ENCODE measurements around the gene CLTCL1. TPM values are rescaled to one million over a fixed set of nuclear protein-coding genes. Genes with fewer than 3 reads are reported as not detected.
A peak's percentile ranks its signal among the peaks of the same experiment; 100 is the strongest.
"Not testable (repeated sequence)": the region's sequence is repeated elsewhere in the genome, so short reads cannot be mapped to it uniquely, and the experiment has no call there.

CLTCL1 gene
- total and polyA plus RNA-seq, 2 donors (not counting 1 experiment from before 2014, with no cell fraction given): 1.0 to 5.5 TPM

DNA sequence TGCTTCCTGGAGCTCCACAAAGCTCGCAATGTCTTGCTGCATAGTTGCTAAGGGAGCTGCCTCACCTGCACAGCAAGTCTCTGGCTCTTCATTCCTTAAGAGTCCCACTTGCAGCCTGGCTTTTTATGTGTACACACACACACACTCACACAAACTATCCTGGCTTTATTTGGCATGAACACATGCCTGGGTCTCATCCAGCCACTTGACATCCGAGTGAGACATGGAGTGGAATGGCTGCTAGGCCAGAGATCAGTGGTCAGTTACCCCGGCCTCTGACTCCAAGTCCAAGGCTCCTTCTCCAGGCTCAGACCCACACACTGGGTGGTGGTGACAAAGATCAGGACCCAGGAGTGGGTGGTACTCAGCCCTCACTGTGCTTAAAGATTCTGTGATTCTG is 37.9 kb upstream of the CLTCL1 start:
- H3K27ac Mint-ChIP-seq: no peak overlapping the region

DNA sequence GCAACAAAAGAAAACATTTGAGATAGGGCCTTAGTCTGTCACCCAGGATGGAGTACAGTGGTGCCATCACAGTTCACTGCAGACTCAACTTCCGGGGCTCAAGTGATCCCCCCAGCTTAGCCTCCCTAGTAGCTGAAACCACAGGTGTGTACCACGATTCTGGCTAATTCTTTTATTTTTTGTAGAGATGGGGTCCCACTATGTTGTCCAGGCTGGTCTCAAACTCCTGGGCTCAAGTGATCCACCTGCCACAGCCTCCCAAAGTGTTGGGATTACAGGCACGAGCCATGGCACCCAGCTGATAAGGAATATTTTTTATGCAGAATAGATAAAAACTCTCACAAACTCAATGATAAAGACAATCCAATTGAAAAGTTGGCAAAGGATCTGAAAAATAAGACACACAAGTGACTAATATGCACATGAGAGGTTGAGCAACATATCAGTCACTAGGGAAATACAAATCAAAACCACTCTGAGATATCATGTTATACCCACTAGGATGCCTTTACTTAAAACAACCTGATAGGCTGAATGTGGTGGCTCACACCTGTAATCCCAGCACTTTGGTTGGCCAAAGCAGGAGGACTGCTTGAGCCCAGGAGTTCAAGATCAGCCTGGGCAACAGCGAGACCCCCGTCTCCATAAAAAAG is 33.9 kb upstream of the CLTCL1 start:
- peaks cover 0 to 13% of the 10 kb centered on the region in 2 experiments for H3K36me3 ChIP-seq (replicated peaks in 1 of 2; ENCODE audit: control extremely low read depth in 1 of 2, control insufficient read depth in 1 of 2, extremely low read depth in 1 of 2, insufficient read depth in 2 of 2, low read length in 1 of 2)
- POLR2A ChIA-PET: no interaction called here
- H3K27me3 Mint-ChIP-seq: no peaks in the 10 kb centered on the region
- no peak overlapping the region for H3K4me3 Mint-ChIP-seq
- no peak overlapping the region for H3K4me2 ChIP-seq (replicated peaks; ENCODE audit: low read depth, low read length, poor library complexity, severe bottlenecking)
- ATAC-seq (ENCODE audit: low read depth): no peak
- H3K4me3 ChIP-seq (ENCODE audit: control extremely low read depth in 1 of 5, extremely low read depth in 1 of 5, insufficient read depth in 1 of 5, low read depth in 2 of 5, low read length in 4 of 5): no peak overlapping the region
- H3K79me2 ChIP-seq (ENCODE audit: control insufficient read depth, insufficient read depth, low read length): no peaks in the 10 kb centered on the region
- H3K9me3 Mint-ChIP-seq (ENCODE audit: insufficient read depth): peaks cover 13% of the 10 kb centered on the region
- intact Hi-C loops (cut with micrococcal nuclease): no loop called here
- no peaks in the 10 kb centered on the region for H3K27me3 ChIP-seq (replicated peaks in 1 of 4; ENCODE audit: control extremely low read depth in 1 of 4, control insufficient read depth in 3 of 4, insufficient read depth in 4 of 4, low read length in 3 of 4)
- H3K9me3 ChIP-seq (ENCODE audit: control extremely low read depth in 1 of 3, control insufficient read depth in 2 of 3, insufficient read depth in 1 of 3, low read length in 2 of 3): peaks cover 1 to 32% (median 8%) of the 10 kb centered on the region in 3 donors
- no peaks in the 10 kb centered on the region for H4K20me1 ChIP-seq (ENCODE audit: control insufficient read depth, insufficient read depth, low read length, poor library complexity, severe bottlenecking)
- no peak overlapping the region for H2AFZ ChIP-seq (ENCODE audit: insufficient read depth, low read depth, low read length, poor library complexity, severe bottlenecking)
- no peaks in the 10 kb centered on the region for H3K4me1 Mint-ChIP-seq
- DNase-seq: no peak
- H3K9ac ChIP-seq (ENCODE audit: low read length): no peak overlapping the region
- peak overlapping the region; percentile 10 for H3K27ac Mint-ChIP-seq
- H3K27ac ChIP-seq (ENCODE audit: low read length in 2 of 2): no peak overlapping the region
- WGBS (ENCODE audit: insufficient coverage): 80% methylated on average over 1 of the region's 5 CpGs
- TF ChIP-seq EZH2 (IDR thresholded peaks at IDR 0.05; ENCODE audit: borderline replicate concordance, insufficient read depth, low read depth, low read length, poor library complexity, severe bottlenecking) (no peak), CTCF (IDR thresholded peaks at IDR 0.05) (no peak)
- H3K4me1 ChIP-seq (ENCODE audit: control insufficient read depth in 2 of 2, insufficient read depth in 2 of 2, low read length in 2 of 2): no peaks in the 10 kb centered on the region
- CTCF ChIA-PET: no interaction called here

More for the DNA sequence above, 37.9 kb upstream of the CLTCL1 start:
- intact Hi-C loops (cut with micrococcal nuclease): no loop called here
- no peak for TF ChIP-seq CTCF (IDR thresholded peaks at IDR 0.05)
- 100% methylated on average over 1 of the region's 3 CpGs for WGBS (ENCODE audit: insufficient coverage)
- POLR2A ChIA-PET: no interaction called here
- Histone ChIP-seq H3K9ac (ENCODE audit: low read length) (no peak overlapping the region), H3K36me3 (replicated peaks in 1 of 2; ENCODE audit: control extremely low read depth in 1 of 2, control insufficient read depth in 1 of 2, extremely low read depth in 1 of 2, insufficient read depth in 2 of 2, low read length in 1 of 2) (peaks cover 0 to 39% of the 10 kb centered on the region in 2 experiments), H3K4me1 (ENCODE audit: control insufficient read depth in 2 of 2, insufficient read depth in 2 of 2, low read length in 2 of 2) (no peaks in the 10 kb centered on the region), H3K4me3 (ENCODE audit: control extremely low read depth in 1 of 5, extremely low read depth in 1 of 5, insufficient read depth in 1 of 5, low read depth in 2 of 5, low read length in 4 of 5) (no peak overlapping the region), H3K27ac (ENCODE audit: low read length in 2 of 2) (no peak overlapping the region), H3K4me2 (replicated peaks; ENCODE audit: low read depth, low read length, poor library complexity, severe bottlenecking) (no peak overlapping the region), H3K79me2 (ENCODE audit: control insufficient read depth, insufficient read depth, low read length) (no peaks in the 10 kb centered on the region), H4K20me1 (ENCODE audit: control insufficient read depth, insufficient read depth, low read length, poor library complexity, severe bottlenecking) (no peaks in the 10 kb centered on the region), H2AFZ (ENCODE audit: insufficient read depth, low read depth, low read length, poor library complexity, severe bottlenecking) (no peak overlapping the region), H3K9me3 (ENCODE audit: control extremely low read depth in 1 of 3, control insufficient read depth in 2 of 3, insufficient read depth in 1 of 3, low read length in 2 of 3) (peaks cover 1 to 55% (median 22%) of the 10 kb centered on the region in 3 donors), H3K27me3 (replicated peaks in 1 of 4; ENCODE audit: control extremely low read depth in 1 of 4, control insufficient read depth in 3 of 4, insufficient read depth in 4 of 4, low read length in 3 of 4) (no peaks in the 10 kb centered on the region)
- no peak overlapping the region for H3K4me3 Mint-ChIP-seq
- H3K4me1 Mint-ChIP-seq: no peaks in the 10 kb centered on the region
- DNase-seq (no peak), ATAC-seq (ENCODE audit: low read depth) (no peak)
- CTCF ChIA-PET: no interaction called here
- H3K9me3 Mint-ChIP-seq (ENCODE audit: insufficient read depth): peaks cover 19% of the 10 kb centered on the region
- no peaks in the 10 kb centered on the region for H3K27me3 Mint-ChIP-seq

DNA sequence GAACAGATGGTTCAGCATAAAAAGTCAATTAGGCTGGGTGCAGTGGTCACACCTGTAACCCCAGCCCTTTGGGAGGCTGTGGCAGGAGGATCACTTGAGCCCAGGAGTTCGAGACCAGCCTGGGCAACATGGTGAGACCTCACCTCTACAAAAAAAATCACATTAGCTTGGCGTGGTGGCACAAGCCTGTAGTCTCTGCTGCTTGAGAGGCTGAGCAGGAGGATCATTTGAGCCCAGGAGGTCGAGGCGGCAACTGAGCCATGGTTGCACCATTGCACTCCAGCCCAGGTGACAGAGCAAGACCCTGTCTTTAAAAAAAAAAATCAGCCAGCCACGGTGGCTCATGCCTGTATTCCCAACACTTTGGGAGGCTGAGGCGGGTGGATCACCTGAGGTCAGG is 31.9 kb upstream of the CLTCL1 start:
- H3K27me3 Mint-ChIP-seq; H4K20me1 ChIP-seq (ENCODE audit: control insufficient read depth, insufficient read depth, low read length, poor library complexity, severe bottlenecking); ATAC-seq (ENCODE audit: low read depth); H3K36me3 ChIP-seq (replicated peaks in 1 of 2; ENCODE audit: control extremely low read depth in 1 of 2, control insufficient read depth in 1 of 2, extremely low read depth in 1 of 2, insufficient read depth in 2 of 2, low read length in 1 of 2); DNase-seq; H3K4me1 Mint-ChIP-seq; H3K4me3 ChIP-seq (ENCODE audit: control extremely low read depth in 1 of 5, extremely low read depth in 1 of 5, insufficient read depth in 1 of 5, low read depth in 2 of 5, low read length in 4 of 5); H3K4me1 ChIP-seq (ENCODE audit: control insufficient read depth in 2 of 2, insufficient read depth in 2 of 2, low read length in 2 of 2); H3K27ac ChIP-seq (ENCODE audit: low read length in 2 of 2); intact Hi-C loops (cut with micrococcal nuclease); CTCF ChIA-PET; H2AFZ ChIP-seq (ENCODE audit: insufficient read depth, low read depth, low read length, poor library complexity, severe bottlenecking); H3K27me3 ChIP-seq (replicated peaks in 1 of 4; ENCODE audit: control extremely low read depth in 1 of 4, control insufficient read depth in 3 of 4, insufficient read depth in 4 of 4, low read length in 3 of 4); H3K4me3 Mint-ChIP-seq; H3K27ac Mint-ChIP-seq; H3K4me2 ChIP-seq (replicated peaks; ENCODE audit: low read depth, low read length, poor library complexity, severe bottlenecking); H3K79me2 ChIP-seq (ENCODE audit: control insufficient read depth, insufficient read depth, low read length); H3K9ac ChIP-seq (ENCODE audit: low read length); H3K9me3 Mint-ChIP-seq (ENCODE audit: insufficient read depth); POLR2A ChIA-PET: not testable (repeated sequence)
- H3K9me3 ChIP-seq (ENCODE audit: control extremely low read depth in 1 of 3, control insufficient read depth in 2 of 3, insufficient read depth in 1 of 3, low read length in 2 of 3): peaks cover 5 to 26% (median 8%) of the 10 kb centered on the region in 3 donors
- 92% methylated on average over 6 of the region's 6 CpGs for WGBS (ENCODE audit: insufficient coverage)

Data from B cell (primary cell).